ENCODE measurements around the gene EMP2.
"Not testable (repeated sequence)": the region's sequence is repeated elsewhere in the genome, so short reads cannot be mapped to it uniquely, and the experiment has no call there.

EMP2 gene

DNA sequence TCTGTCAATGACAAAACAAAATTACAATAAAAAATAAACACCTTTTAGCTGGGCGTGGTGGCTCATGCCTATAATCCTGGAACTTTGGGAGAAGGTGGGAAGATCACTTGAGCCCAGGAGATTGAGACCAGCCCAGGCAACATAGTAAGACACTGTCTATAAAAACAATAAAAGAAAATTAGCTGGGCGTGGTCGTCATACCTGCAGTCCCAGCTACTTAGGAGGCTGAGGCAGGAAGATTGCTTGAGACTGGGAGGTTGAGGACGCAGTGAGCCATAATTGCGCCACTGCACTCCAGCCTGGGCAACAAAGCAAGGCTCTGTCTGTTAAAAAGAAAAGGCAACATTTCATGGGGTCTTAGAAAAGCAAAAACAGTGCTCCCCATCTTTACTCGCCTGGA lies 32.7 kb downstream of the EMP2 start:
- DNase-seq = no peak

GRCh38 chr16:10543231-10543977 lies 37.0 kb downstream of the EMP2 start:
- no peak for DNase-seq

GRCh38 chr16:10541366-10541765 lies 39.0 kb downstream of the EMP2 start:
- DNase-seq = no peak

- no peak for DNase-seq
Measured at GRCh38 chr16:10539793-10540192, 40.6 kb downstream of the EMP2 start.

DNA sequence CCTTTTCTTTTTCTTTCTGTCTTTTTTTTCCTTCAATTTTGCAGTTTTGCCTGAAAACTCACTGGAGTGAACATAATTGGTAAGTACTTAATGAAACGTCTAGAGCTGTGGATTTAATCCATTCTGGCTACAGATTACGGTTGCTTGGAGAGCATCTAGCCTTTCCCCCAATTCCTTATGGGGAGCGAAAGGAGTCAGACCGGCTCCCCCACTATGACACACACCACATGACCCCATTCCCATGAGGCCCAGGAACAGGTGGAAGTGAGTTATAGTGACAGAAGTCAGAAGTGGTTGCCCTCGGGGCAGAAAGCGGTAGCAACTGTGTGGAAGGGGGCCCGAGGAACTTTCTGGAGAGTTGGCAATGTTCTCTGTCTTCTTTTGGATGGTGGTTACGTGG lies 41.2 kb downstream of the EMP2 start:
- no peak for DNase-seq

DNA sequence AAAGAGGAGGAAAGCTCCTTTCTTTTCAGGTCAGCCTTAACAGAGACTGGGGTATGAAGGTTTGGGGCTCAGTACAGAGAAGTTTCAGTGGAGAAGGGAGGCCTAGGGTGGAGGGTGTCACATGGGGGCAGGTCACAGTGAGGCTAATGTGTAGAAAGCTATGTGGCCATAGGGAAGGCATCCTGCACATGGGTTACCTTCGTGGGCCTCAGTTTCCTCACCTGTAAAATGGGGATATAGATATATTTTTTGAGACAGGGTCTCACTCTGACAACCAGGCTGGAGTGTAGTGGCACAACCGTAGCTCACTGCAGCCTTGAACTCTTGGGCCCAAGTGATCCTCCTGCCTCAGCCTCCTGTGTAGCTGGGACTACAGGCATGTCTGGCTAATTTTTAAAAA lies 41.8 kb downstream of the EMP2 start:
- no peak for DNase-seq

DNA sequence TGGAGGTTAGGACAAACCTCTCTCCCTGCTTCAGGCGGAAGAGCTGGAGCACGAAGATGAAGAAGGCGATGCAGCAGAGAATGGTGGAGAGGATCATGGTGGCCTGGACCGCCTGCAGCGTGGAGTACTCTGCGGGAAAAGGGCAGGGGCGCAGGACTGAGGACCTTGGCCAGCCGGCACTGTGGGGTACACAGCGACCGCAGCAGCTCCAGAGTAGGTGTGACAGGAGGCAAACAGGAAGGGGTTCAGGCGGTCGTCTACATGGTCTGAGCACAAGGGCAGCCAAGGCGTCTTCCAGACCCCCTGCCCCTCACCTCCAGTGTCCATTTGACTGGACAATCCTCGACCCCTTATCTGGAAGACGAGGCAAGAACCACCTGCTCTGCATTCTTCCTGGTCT lies 42.5 kb downstream of the EMP2 start:
- no peak for DNase-seq

- DNase-seq = no peak
Measured at GRCh38 chr16:10536814-10537389, 43.5 kb downstream of the EMP2 start.

DNA sequence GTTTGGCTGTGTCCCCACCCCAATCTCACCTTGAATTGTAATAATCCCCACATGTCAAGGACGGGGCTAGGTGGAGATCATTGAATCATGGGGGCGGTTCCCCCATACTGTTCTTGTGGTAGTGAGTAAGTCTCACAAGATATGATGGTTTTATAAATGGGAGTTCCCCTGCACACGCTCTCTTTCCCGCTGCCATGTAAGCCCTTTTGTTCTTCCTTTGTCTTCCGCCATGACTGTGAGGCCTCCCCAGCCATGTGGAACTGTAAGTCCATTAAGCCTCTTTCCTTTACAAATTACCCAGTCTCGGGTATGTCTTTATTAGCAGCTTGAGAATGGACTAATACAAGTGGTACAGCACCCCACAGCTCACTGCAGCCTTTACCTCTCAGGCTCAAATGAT lies 44.1 kb downstream of the EMP2 start:
- not testable (repeated sequence) for DNase-seq

DNA sequence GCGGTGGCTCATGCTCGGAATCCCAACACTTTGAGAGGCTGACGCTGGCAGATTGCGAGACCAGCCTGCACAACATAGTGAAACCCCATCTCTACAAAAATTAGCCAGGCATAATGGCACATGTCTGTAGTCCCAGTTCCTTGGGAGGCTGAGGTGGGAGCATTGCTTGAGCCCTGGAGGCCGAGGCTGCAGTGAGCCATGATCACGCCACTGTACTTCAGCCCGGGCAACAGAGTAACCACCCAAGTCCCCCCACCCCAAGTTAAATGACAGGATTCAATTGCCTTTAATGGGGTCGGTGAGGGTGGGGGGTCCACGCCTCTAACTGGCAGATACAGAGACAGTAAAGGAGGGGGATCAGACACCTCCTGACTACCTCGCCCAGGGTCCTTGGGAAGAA lies 44.9 kb downstream of the EMP2 start:
- DNase-seq = no peak

DNA sequence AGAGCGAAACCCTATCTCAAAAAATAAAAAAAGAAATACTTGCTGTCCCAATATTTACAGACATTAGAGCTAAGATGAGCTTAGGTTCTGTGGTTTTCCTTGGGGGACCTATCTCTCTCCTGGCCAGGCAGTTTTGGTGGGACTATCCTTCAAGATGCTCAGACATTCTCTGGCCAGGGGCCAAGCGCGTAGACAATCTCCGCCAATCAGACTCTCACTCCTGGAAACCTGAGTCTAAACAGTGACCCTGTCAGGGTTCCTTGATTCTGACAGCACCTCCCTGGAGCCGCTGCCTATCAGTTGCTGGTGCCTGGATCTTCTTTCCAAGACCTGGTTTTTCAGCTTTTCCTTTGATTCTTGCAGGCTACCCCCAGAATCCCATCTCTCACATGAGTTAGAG lies 45.6 kb downstream of the EMP2 start:
- DNase-seq = no peak

DNA sequence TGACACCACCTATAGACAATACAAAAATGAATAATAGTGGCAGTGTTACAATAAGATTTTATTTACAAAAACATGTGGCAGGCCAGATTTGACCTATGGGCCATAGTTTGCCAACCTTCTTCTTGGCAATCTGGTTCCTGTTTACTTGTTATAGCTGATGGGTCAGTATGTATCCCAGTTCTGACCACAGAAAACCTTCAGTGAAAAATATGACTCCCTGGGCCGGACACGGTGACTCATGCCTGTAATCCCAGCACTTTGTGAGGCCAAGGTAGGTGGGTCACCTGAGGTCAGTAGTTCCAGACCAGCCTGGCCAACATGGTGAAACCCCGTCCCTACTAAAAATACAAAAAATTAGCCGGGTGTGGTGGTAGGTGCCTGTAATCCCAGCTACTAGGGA lies 46.8 kb downstream of the EMP2 start:
- DNase-seq = not testable (repeated sequence)

DNA sequence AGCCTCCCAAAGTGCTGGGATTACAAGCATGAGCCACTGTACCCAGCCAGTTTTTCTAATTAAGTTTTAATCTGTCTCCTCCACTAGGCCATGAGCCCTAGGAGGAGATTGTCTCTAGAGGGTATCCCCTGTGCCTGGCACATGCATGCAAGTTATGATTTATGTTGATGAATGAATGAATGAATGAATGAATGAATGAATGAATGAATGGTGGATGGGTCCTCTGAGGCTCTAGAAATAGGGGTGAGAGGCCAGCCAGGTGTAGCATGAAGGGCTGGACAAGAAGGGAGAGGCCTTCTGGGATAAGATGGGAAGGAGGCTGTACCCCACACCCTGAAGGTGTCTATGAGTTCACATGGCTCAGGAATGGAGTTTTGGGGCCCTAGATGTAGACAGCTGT lies 48.8 kb downstream of the EMP2 start:
- no peak for DNase-seq

DNA sequence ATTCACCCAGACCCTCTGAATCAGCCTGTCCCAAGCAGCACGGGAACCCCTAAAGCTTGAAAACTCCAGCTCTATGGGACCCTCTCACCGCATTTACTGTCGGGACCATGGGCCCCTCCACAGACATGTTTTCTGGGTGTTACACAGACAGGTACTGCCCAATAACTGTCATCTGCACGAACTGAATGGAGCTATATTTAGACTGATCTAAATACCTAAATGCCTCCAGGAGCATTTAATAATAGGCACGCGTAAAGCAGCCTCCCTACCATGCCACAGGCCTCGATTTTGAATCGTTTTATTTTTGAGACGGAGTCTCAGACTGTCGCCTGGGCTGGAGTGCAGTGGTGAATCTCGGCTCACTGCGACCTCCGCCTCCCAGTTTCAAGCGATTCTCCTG lies 49.7 kb downstream of the EMP2 start:
- no peak for DNase-seq

GRCh38 chr16:10529895-10530669 lies 50.3 kb downstream of the EMP2 start:
- no peak for DNase-seq

- no peak for DNase-seq
Measured at GRCh38 chr16:10528635-10529034, 51.8 kb downstream of the EMP2 start.

GRCh38 chr16:10526962-10527361 lies 53.4 kb downstream of the EMP2 start:
- DNase-seq = no peak

GRCh38 chr16:10525214-10525825 lies 55.1 kb downstream of the EMP2 start:
- DNase-seq = no peak

- DNase-seq = no peak
Measured at GRCh38 chr16:10522966-10523365, 57.4 kb downstream of the EMP2 start.

- peak; percentile 83 for DNase-seq
Measured at GRCh38 chr16:10521681-10522274, 58.6 kb downstream of the EMP2 start.

DNA sequence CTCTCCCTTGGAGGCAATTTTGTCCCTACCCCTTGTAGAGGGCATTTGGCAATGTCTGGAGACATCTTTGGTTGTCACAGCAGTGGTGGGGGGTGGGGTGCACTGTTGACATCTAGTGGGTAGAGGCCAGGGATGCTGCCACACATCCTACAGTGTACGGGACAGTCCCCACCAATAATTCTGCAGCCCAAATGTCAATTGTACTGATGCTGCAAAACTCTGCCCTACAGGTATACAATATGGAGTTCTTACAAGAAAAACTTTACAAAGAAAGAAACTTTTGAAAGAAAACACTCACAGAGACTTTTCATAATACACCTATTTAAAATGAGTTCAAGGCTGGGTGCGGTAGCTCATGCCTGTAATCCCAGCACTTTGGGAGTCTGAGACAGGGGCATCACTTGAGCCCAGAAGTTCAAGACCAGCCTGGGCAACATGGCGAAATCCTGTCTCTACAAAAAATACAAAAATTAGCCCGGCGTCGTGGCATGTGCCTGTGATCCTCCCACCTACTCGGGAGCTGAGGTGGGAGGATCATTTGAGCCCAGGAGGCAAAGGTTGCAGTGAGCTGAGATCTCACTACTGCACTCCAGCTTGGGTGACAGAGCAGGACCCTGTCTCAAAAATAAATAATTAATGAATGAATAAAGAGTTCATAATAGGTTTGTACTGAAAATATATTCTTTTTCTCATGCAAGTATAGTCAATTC lies 59.4 kb downstream of the EMP2 start:
- no peak for DNase-seq
